HG03571 (cell line): Measurements from ENCODE around the gene KRT17.
"Not testable (repeated sequence)": the region's sequence is repeated elsewhere in the genome, so short reads cannot be mapped to it uniquely, and the experiment has no call there.

Source experiments
- ATAC-seq: cut with Tn5 transposase; IDR thresholded peaks from one replicate; pipeline ENCODE4 v1.9.1; 2021; ENCODE audit not compliant: unreplicated experiment

Gene KRT17

GRCh38 chr17:41600318-41600717, 24.1 kb downstream of the KRT17 start:
- ATAC-seq = no peak

- ATAC-seq = no peak
These were observed 24.7 kb downstream of the KRT17 start for GRCh38 chr17:41599680-41600079.

- ATAC-seq = no peak
These were observed 28.8 kb downstream of the KRT17 start for GRCh38 chr17:41595585-41595984.

GRCh38 chr17:41594363-41594915, 29.9 kb downstream of the KRT17 start:
- no peak for ATAC-seq

- no peak for ATAC-seq
These were observed 30.9 kb downstream of the KRT17 start for GRCh38 chr17:41593306-41593981.

- no peak for ATAC-seq
These were observed 31.6 kb downstream of the KRT17 start for GRCh38 chr17:41592601-41593305.

GRCh38 chr17:41589301-41589700, 35.1 kb downstream of the KRT17 start:
- ATAC-seq = no peak

GRCh38 chr17:41588126-41588810, 36.1 kb downstream of the KRT17 start:
- ATAC-seq = no peak

- ATAC-seq = no peak
These were observed 37.4 kb downstream of the KRT17 start, which contains the start of gene KRT14 for GRCh38 chr17:41586863-41587495. Gene KRT14, minus strand, starts transcription at chr17:41586895. Its CDS starts 61 bp downstream, at chr17:41586834.

- no peak for ATAC-seq
These were observed 38.9 kb downstream of the KRT17 start for GRCh38 chr17:41585301-41586056.

- ATAC-seq = not testable (repeated sequence)
These were observed 39.9 kb downstream of the KRT17 start for GRCh38 chr17:41584331-41584927.

GRCh38 chr17:41583137-41584127, 40.9 kb downstream of the KRT17 start:
- ATAC-seq = no peak

- not testable (repeated sequence) for ATAC-seq
These were observed 42.1 kb downstream of the KRT17 start for GRCh38 chr17:41582061-41582968.

- no peak for ATAC-seq
These were observed 42.9 kb downstream of the KRT17 start for GRCh38 chr17:41581366-41582060.

GRCh38 chr17:41580687-41581365, 43.5 kb downstream of the KRT17 start:
- ATAC-seq = no peak

- no peak for ATAC-seq
These were observed 44.2 kb downstream of the KRT17 start for GRCh38 chr17:41580244-41580575.
